HL-60 (cell line): ENCODE measurements around the gene ACHE.
"Not testable (repeated sequence)": the region's sequence is repeated elsewhere in the genome, so short reads cannot be mapped to it uniquely, and the experiment has no call there.

Experiments
- DNase-seq, 2 experiments: peaks; one replicate each; pipeline ENCODE4 v3.0.0-alpha.2; 2010 to 2020; ENCODE audit warnings: low read depth in 1 of 2, low spot score in 1 of 2
- H3K27ac ChIP-seq: fragments of 250-450 bp; sonication (Bioruptor Pico); replicated peaks from 2 replicates; pipeline ENCODE4 v1.5.1; 2020; ENCODE audit warnings: mild to moderate bottlenecking, moderate library complexity
- H3K27me3 ChIP-seq: fragments of 250-450 bp; sonication (Bioruptor Pico); 2 replicates; pipeline ENCODE4 v1.5.1; 2021; ENCODE audit warnings: mild to moderate bottlenecking, moderate library complexity; ENCODE audit not compliant: insufficient read depth, poor library complexity, severe bottlenecking
- H3K4me3 ChIP-seq: replicated peaks from 2 replicates; pipeline ENCODE4 v1.5.1; 2011; ENCODE audit warnings: mild to moderate bottlenecking, control low read depth, low read length; ENCODE audit not compliant: insufficient read depth
- CTCF ChIP-seq: IDR thresholded peaks from one replicate; pipeline ENCODE4 v1.5.1; 2011; ENCODE audit warnings: low read length, control low read depth, inconsistent platforms; ENCODE audit not compliant: insufficient read depth
- GABPA ChIP-seq: IDR thresholded peaks from 2 replicates; pipeline ENCODE4 v1.6.1; 2012; ENCODE audit warnings: low read depth
- POLR2AphosphoS5 ChIP-seq: IDR thresholded peaks from 2 replicates; pipeline ENCODE4 v1.6.1; 2012; ENCODE audit warnings: low read depth
- REST ChIP-seq: IDR thresholded peaks from 2 replicates; pipeline ENCODE4 v1.6.1; 2012; ENCODE audit warnings: low read depth; ENCODE audit not compliant: insufficient replicate concordance
- SPI1 ChIP-seq: IDR thresholded peaks from 2 replicates; pipeline ENCODE4 v1.6.1; 2012; ENCODE audit warnings: low read depth, mild to moderate bottlenecking, borderline replicate concordance

Gene ACHE

GRCh38 chr7:100911484-100911883, 15.8 kb upstream of the ACHE start:
- Histone ChIP-seq H3K27me3 (no peaks in the 10 kb centered on the region), H3K27ac (no peak overlapping the region), H3K4me3 (no peak overlapping the region)
- no peak for TF ChIP-seq CTCF
- TF ChIP-seq POLR2AphosphoS5: no peak
- DNase-seq: no peak

- peak overlapping the region; percentile 9; the same call in 1 of the 2 replicates for H3K27ac ChIP-seq
- H3K4me3 ChIP-seq, H3K27me3 ChIP-seq: not testable (repeated sequence)
- peak in 1 of 2 experiments; percentile 60 for DNase-seq
Observed at GRCh38 chr7:100910443-100910842, 14.8 kb upstream of the ACHE start.

DNA sequence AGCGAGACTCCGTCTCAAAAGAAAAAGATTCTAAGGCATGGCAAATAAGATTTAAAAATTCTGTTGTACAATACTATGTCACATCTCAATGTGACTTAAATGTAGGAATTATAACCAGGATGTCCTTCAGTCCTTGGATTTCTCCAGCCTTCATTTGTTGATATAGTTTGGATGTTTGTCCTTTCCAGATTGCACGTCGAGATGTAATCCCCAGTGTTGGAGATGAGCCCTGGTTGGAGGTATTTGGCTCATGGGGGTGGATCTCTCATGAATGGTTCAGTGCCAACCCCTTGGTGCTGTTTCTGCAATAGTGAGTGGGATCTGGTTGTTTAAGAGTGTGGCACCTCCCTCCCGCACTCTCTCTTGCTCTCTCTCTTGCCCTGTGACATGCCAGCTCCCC, 12.8 kb upstream of the ACHE start:
- Histone ChIP-seq H3K27ac (no peak overlapping the region), H3K4me3 (no peak overlapping the region), H3K27me3 (no peaks in the 10 kb centered on the region)
- DNase-seq: no peak
- TF ChIP-seq POLR2AphosphoS5 (no peak), REST (no peak), CTCF (no peak), GABPA (no peak), SPI1 (no peak)

- no peak overlapping the region for H3K27ac ChIP-seq
- no peak overlapping the region for H3K4me3 ChIP-seq
- DNase-seq: no peak
- H3K27me3 ChIP-seq: peaks cover under 1% of the 10 kb centered on the region
- no peak for TF ChIP-seq SPI1
- no peak for TF ChIP-seq CTCF
- no peak for TF ChIP-seq POLR2AphosphoS5
- no peak for TF ChIP-seq REST
- TF ChIP-seq GABPA: no peak
Observed at GRCh38 chr7:100902638-100903037, 7.0 kb upstream of the ACHE start.
